H1 (cell line): ENCODE data around the gene INAFM1. TPM values are rescaled to one million over a fixed set of nuclear protein-coding genes. Genes with fewer than 3 reads are reported as not detected.

Experiments used
- CEBPB ChIP-seq: IDR thresholded peaks from 2 replicates; pipeline ENCODE4 v1.6.1; 2012; ENCODE audit warnings: low read depth, low read length
- CHD7 ChIP-seq: fragments of 300-600 bp; sonication (generic); IDR thresholded peaks from 2 replicates; pipeline ENCODE4 v1.7.1; 2012; ENCODE audit warnings: low read length, moderate library complexity, mild to moderate bottlenecking, inconsistent platforms; ENCODE audit not compliant: insufficient replicate concordance
- EP300 ChIP-seq, 2 experiments: IDR thresholded peaks; 1 replicate in 1 of 2; 2 replicates in 1 of 2; pipeline ENCODE4 v1.6.1; 2011 to 2012; ENCODE audit warnings: low read depth in 2 of 2, low read length in 2 of 2, mild to moderate bottlenecking in 2 of 2, borderline replicate concordance in 1 of 2, inconsistent platforms in 1 of 2, moderate library complexity in 1 of 2
- HDAC6 ChIP-seq: IDR thresholded peaks from one replicate; pipeline ENCODE4 v1.7.1; 2012; ENCODE audit warnings: low read depth, mild to moderate bottlenecking, inconsistent platforms, low read length, moderate library complexity
- JUN ChIP-seq: IDR thresholded peaks from 2 replicates; pipeline ENCODE4 v1.6.1; 2011; ENCODE audit warnings: low read depth, mild to moderate bottlenecking, improper control_type of control experiment, low read length
- JUND ChIP-seq: IDR thresholded peaks from 2 replicates; pipeline ENCODE4 v1.6.1; 2011; ENCODE audit warnings: mild to moderate bottlenecking, improper control_type of control experiment, low read length
- KDM5A ChIP-seq: fragments of 200-600 bp; IDR thresholded peaks from 2 replicates; pipeline ENCODE4 v1.7.1; 2012; ENCODE audit warnings: mild to moderate bottlenecking, low read length, inconsistent platforms, mixed read lengths
- MAFK ChIP-seq: IDR thresholded peaks from 2 replicates; pipeline ENCODE4 v1.6.1; 2012; ENCODE audit warnings: low read depth, mild to moderate bottlenecking, improper control_type of control experiment, low read length
- POLR2AphosphoS5 ChIP-seq: IDR thresholded peaks from 2 replicates; pipeline ENCODE4 v1.6.1; 2011; ENCODE audit warnings: low read depth, low read length
- TAF7 ChIP-seq: optimal IDR thresholded peaks from 2 replicates; pipeline ENCODE3; 2011; ENCODE audit warnings: low read depth, mild to moderate bottlenecking, inconsistent platforms, low read length, moderate library complexity, borderline replicate concordance
- polyA plus RNA-seq, 7 experiments: library from polyadenylated mRNA; depleted of rRNA in 3 of 7; stranded (reverse) in 5 of 7; unstranded in 2 of 7; fragments of >200 nt in 5 of 7; fragments of 200-250 nt in 2 of 7; gene quantifications; 1 replicate in 5 of 7; 2 replicates in 1 of 7; 4 replicates in 1 of 7; pipeline versions ENCODE4 v1.2.1 to v1.2.3, GENCODE V29; 2011 to 2013; ENCODE audit warnings: missing spikeins in 2 of 7, mixed read lengths in 2 of 7
- total RNA-seq: library from RNA; stranded (reverse); fragmentation: NEBNext Ultra II Directional; extraction: Animal tissue kit (Norgen Biotek cat#: 25700); gene quantifications from 2 replicates; pipeline ENCODE4 v1.2.1, GENCODE V29; 2021

INAFM1 gene
- total and polyA plus RNA-seq, 2 of the 8 experiments (the other 6 are each of a cell fraction or from before 2014, with no cell fraction given) = 2.6 to 3.4 TPM

- TF ChIP-seq CHD7 (no peak), JUND (no peak), JUN (no peak), HDAC6 (no peak), TAF7 (no peak), KDM5A (no peak), EP300 (IDR thresholded peaks at IDR 0.05; ENCODE audit: borderline replicate concordance in 1 of 2, low read depth in 2 of 2, low read length in 2 of 2) (no peak), CEBPB (no peak), MAFK (no peak), POLR2AphosphoS5 (no peak)
These were observed 7.3 kb upstream of the INAFM1 start (continued) for GRCh38 chr19:47267350-47267759.
